ENCODE results near the gene ARHGEF33. TPM values are rescaled to one million over a fixed set of nuclear protein-coding genes. Genes with fewer than 3 reads are reported as not detected.

ARHGEF33 gene
- total and polyA plus RNA-seq, 2 of the 13 experiments (the other 11 are each of a cell fraction or from before 2014, with no cell fraction given): 0.04 TPM; not detected in 1

- TF ChIP-seq, protein P1, sequence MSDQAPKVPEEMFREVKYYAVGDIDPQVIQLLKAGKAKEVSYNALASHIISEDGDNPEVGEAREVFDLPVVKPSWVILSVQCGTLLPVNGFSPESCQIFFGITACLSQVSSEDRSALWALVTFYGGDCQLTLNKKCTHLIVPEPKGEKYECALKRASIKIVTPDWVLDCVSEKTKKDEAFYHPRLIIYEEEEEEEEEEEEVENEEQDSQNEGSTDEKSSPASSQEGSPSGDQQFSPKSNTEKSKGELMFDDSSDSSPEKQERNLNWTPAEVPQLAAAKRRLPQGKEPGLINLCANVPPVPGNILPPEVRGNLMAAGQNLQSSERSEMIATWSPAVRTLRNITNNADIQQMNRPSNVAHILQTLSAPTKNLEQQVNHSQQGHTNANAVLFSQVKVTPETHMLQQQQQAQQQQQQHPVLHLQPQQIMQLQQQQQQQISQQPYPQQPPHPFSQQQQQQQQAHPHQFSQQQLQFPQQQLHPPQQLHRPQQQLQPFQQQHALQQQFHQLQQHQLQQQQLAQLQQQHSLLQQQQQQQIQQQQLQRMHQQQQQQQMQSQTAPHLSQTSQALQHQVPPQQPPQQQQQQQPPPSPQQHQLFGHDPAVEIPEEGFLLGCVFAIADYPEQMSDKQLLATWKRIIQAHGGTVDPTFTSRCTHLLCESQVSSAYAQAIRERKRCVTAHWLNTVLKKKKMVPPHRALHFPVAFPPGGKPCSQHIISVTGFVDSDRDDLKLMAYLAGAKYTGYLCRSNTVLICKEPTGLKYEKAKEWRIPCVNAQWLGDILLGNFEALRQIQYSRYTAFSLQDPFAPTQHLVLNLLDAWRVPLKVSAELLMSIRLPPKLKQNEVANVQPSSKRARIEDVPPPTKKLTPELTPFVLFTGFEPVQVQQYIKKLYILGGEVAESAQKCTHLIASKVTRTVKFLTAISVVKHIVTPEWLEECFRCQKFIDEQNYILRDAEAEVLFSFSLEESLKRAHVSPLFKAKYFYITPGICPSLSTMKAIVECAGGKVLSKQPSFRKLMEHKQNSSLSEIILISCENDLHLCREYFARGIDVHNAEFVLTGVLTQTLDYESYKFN (CRISPR knock-in tag; conservative IDR thresholded peaks at IDR 0.05): peak; percentile 48; the same call in 1 of the 2 replicates
- TF ChIP-seq ZNF451 (CRISPR knock-in tag; IDR thresholded peaks at IDR 0.05) (no peak), GTF2F1 (IDR thresholded peaks at IDR 0.05; ENCODE audit: low read length) (no peak), CCDC6 (CRISPR knock-in tag; IDR thresholded peaks at IDR 0.05) (no peak), ZNF430 (CRISPR knock-in tag; IDR thresholded peaks at IDR 0.05) (no peak), MXD4 (CRISPR knock-in tag; IDR thresholded peaks at IDR 0.05) (peak; percentile 40; the same call in 1 of the 2 replicates), NFATC3 (CRISPR knock-in tag; IDR thresholded peaks at IDR 0.05) (no peak), HMG20A (CRISPR knock-in tag; IDR thresholded peaks at IDR 0.05; ENCODE audit: borderline replicate concordance) (peak; percentile 36; the same call in 1 of the 2 replicates), TBL1XR1 (IDR thresholded peaks at IDR 0.05; ENCODE audit: borderline replicate concordance, low read length, partially characterized antibody) (no peak), PAF1 (CRISPR knock-in tag; IDR thresholded peaks at IDR 0.05) (no peak), NR3C1 (CRISPR knock-in tag; IDR thresholded peaks at IDR 0.05) (no peak), HCFC1 (IDR thresholded peaks at IDR 0.05; ENCODE audit: low read depth, low read length) (no peak), KDM3A (CRISPR knock-in tag; IDR thresholded peaks at IDR 0.05; ENCODE audit: low read depth) (no peak; the same call in 1 of the 2 replicates), HBP1 (CRISPR knock-in tag; IDR thresholded peaks at IDR 0.05; ENCODE audit: low read depth) (no peak), ZBTB10 (CRISPR knock-in tag; IDR thresholded peaks at IDR 0.05; ENCODE audit: borderline replicate concordance) (no peak), REXO4 (CRISPR knock-in tag; IDR thresholded peaks at IDR 0.05; ENCODE audit: borderline replicate concordance) (no peak), ZNF335 (CRISPR knock-in tag; IDR thresholded peaks at IDR 0.05) (no peak), ZFP41 (CRISPR knock-in tag; IDR thresholded peaks at IDR 0.05; ENCODE audit: borderline replicate concordance) (no peak)
- TF ChIP-seq, protein P2, sequence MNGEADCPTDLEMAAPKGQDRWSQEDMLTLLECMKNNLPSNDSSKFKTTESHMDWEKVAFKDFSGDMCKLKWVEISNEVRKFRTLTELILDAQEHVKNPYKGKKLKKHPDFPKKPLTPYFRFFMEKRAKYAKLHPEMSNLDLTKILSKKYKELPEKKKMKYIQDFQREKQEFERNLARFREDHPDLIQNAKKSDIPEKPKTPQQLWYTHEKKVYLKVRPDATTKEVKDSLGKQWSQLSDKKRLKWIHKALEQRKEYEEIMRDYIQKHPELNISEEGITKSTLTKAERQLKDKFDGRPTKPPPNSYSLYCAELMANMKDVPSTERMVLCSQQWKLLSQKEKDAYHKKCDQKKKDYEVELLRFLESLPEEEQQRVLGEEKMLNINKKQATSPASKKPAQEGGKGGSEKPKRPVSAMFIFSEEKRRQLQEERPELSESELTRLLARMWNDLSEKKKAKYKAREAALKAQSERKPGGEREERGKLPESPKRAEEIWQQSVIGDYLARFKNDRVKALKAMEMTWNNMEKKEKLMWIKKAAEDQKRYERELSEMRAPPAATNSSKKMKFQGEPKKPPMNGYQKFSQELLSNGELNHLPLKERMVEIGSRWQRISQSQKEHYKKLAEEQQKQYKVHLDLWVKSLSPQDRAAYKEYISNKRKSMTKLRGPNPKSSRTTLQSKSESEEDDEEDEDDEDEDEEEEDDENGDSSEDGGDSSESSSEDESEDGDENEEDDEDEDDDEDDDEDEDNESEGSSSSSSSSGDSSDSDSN (CRISPR knock-in tag; IDR thresholded peaks at IDR 0.05): peak; percentile 41; the same call in 1 of the 2 replicates
Observed at GRCh38 chr2:38947241-38948239, 57.9 kb downstream of the ARHGEF33 start (continued).
